RCC 7860 (cell line): ENCODE measurements around the gene LRRC38.
"Not testable (repeated sequence)": the region's sequence is repeated elsewhere in the genome, so short reads cannot be mapped to it uniquely, and the experiment has no call there.

Source experiments
- DNase-seq: peaks from one replicate; pipeline ENCODE4 v3.0.0-alpha.2; 2015; ENCODE audit warnings: low spot score
- FAIRE-seq: peaks from 2 replicates; lab custom pipeline; 2012; peaks lifted over from hg19 to GRCh38; lab: Jason Lieb, UNC

Gene LRRC38

DNA sequence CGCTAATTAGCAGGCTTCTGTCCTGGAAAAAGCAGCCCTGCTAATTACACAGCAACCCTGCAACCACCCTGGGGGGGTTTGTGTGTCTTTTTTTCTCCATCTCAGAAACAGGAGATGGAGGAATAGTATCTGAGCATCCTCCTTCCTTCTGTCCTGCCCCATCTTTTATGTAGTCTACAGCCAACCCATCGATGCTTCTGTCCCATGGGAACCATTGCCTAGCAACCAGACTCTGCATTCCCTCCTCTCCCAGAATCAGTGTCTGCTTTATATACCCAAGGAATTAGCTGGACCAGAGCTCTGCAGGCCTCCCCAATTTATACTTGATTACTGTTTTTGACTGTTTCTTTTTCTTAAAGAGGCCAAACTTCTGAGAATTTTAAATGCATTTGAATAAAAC is 35.1 kb downstream of the LRRC38 start:
- no peak for DNase-seq
- no peak for FAIRE-seq

DNA sequence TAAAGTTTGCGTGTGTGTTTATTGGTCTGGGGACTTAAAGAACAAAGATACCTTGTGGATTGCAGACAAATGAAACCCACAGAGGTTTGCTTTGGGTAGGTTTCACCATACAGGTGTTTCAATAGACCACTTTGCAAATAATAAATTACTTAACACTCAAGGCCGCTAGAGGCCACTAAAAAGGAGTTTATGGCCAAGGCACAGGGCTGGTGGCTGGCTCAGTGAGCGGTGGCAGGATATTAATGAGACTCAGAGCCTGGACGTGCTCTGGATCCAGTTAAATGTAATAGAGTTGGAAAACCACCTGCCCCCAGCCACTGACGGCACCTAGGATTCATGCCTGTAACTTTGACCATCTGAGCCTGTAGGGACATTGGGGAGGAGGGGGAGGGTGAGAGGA is 44.5 kb downstream of the LRRC38 start:
- FAIRE-seq (no peak), DNase-seq (no peak)

DNA sequence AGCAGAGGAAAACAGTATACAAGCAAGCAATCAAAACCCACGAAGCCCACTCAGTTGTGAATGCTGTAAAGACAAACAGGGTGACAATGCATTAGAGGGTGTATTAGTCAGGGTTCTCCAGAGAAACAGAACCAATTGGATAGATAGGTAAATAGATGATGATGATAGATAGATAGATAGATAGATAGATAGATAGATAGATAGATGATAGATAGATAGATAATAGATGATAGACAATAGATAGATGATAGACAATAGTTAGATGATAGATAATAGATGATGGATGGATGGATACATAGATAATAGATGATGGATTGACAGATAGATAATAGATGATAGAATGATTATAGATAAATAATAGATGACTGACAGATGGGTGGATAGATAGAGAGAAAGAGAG is 48.3 kb downstream of the LRRC38 start:
- no peak for DNase-seq
- FAIRE-seq, result no peak

- DNase-seq, result no peak
- FAIRE-seq, result no peak
These were observed 51.1 kb downstream of the LRRC38 start for GRCh38 chr1:13462682-13463081.

- DNase-seq (no peak), FAIRE-seq (no peak)
These were observed 51.8 kb downstream of the LRRC38 start for GRCh38 chr1:13461977-13462376.

GRCh38 chr1:13456904-13457532 is 56.8 kb downstream of the LRRC38 start:
- FAIRE-seq, result no peak

GRCh38 chr1:13451399-13451965 is 62.3 kb downstream of the LRRC38 start:
- FAIRE-seq (no peak), DNase-seq (no peak)

More at GRCh38 chr1:13456904-13457532, 56.8 kb downstream of the LRRC38 start:
- no peak for DNase-seq

GRCh38 chr1:13450204-13450603 is 63.6 kb downstream of the LRRC38 start:
- DNase-seq, result no peak
- no peak for FAIRE-seq

DNA sequence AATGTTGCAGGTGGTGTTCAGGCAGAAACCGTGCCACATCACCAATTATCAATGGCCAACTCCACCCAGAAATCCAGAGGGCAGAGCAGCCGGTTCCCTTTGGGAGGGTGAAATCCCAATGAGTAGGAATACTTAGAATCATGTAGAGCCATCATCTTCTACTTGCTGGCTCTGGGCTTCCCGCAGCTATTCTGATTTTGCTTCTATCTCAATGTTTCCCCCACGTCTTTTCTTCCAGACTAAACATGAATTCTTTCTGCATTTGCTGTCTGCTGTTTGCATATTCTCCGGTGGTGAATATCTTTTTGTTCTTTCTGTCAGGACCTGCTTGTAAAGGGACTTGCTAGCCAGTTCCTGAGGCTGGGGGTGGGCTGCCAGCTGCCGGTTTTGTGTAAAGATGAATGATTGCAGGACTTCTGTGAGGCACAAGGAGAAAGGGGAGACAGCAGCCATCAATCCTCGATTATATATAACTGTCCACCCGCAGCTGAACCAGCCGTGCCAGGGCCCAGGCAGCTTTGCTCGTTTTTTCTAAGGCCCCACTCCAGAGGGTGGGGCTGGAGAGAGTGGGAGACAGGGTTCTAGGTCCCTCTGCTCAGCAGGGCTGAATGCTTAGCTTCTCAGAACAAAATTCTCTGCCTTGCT is 70.3 kb downstream of the LRRC38 start:
- DNase-seq, result no peak
- no peak for FAIRE-seq

DNA sequence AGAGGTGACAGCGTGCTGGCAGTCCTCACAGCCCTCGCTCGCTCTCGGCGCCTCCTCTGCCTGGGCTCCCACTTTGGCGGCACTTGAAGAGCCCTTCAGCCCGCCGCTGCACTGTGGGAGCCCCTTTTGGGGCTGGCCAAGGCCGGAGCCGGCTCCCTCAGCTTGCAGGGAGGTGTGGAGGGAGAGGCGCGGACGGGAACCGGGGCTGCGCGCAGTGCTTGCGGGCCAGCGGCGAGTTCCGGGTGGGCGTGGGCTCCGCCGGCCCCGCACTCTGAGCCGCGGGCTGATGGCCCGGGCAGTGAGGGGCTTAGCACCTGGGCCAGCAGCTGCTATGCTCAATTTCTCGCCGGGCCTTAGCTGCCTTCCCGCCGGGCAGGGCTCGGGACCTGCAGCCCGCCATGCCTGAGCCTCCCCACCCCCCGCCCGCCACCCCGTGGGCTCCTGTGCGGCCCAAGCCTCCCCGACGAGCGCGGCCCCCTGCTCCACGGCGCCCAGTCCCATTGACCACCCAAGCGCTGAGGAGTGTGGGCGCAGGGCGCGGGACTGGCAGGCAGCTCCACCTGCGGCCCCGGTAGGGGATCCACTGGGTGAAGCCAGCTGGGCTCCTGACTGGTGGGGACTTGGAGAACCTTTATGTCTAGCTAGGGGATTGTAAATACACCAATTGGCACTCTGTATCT is 74.6 kb downstream of the LRRC38 start:
- not testable (repeated sequence) for FAIRE-seq, DNase-seq

GRCh38 chr1:13435458-13435857 is 78.3 kb downstream of the LRRC38 start:
- no peak for FAIRE-seq
- DNase-seq, result no peak

DNA sequence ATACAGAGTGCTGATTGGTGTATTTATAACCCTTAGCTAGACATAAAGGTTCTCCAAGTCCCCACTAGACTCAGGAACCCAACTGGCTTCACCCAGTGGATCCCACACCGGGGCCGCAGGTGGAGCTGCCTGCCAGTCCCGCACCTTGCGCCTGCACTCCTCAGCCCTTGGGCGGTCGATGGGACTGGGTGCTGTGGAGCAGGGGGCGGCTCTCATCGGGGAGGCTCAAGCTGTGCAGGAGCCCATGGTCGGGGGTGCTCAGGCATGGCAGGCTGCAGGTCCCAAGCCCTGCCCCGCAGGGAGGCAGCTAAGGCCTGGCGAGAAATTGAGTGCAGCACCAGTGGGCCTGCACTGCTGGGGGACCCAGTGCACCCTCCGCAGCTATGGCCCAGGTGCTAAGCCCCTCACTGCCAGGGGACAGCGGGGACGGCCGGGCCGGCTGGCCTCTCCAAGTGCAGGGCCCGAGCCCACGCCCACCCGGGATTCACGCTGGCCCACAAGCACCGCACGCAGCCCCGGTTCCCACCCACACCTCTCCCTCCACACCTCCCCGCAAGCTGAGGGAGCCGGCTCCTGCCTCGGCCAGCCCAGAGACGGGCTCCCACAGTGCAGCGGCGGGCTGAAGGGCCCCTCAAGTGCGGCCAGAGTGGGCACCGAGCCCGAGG is 80.0 kb downstream of the LRRC38 start:
- not testable (repeated sequence) for DNase-seq, FAIRE-seq

DNA sequence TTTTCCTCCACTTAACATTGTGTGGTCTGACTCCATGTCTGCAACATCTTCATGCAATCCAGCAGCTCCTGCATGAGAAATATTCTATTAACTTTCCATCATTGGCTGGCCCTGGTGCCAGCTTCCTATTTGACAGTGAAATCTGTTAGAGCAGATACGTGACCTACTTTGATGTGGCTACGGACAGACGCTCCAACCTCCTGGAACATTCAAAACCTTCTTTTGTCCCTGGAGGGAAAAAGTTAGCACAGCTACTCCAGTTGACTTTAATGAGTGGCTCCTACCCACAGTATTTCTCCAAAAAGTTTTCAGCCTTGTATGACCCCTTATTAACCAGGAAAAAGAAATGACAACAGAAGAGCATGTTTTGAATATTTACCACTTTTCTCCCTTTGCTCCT is 81.6 kb downstream of the LRRC38 start:
- FAIRE-seq (no peak), DNase-seq (no peak)

DNA sequence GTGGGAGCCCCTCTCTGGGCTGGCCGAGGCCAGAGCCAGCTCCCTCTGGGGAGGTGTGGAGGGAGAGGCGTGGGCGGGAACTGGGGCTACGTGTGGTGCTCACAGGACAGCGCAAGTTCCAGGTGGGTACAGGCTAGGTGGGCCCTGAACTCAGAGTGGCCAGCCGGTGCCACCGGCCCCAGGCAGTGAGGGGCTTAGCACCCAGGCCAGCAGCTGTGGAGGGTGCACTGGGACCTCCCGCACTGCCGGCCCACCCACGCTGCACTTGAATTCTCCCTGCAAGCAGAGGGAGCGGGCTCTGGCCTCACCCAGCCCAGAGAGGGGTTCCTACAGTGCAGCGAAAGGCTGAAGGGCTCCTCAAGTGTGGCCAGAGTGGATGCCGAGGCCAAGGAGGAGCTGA is 83.3 kb downstream of the LRRC38 start:
- DNase-seq (no peak), FAIRE-seq (no peak)
